Measurements from ENCODE around the gene CRHR1.

- TF ChIP-seq CTCF (IDR thresholded peaks at IDR 0.05) (no peak), POLR2A (IDR thresholded peaks at IDR 0.05) (no peak)
Observed at GRCh38 chr17:45751466-45751865, 32.7 kb upstream of the CRHR1 start.

All from lower leg skin (tissue), 3 donors.